OCI-LY7 (cell line): ENCODE measurements around the gene NKX6-2. TPM values are rescaled to one million over a fixed set of nuclear protein-coding genes. Genes with fewer than 3 reads are reported as not detected.

Experiments used
- BruUV-seq: library from RNA; stranded (reverse); fragments of 400-500 nt; replicated peaks from 2 replicates; lab custom pipeline; 2021; lab: Mats Ljungman, UMichigan
- CTCF ChIA-PET: fragments of 300-600 bp; sonication (Branson Sonifier 250); formaldehyde crosslinking; loops from one replicate; lab custom pipeline; 2022; ENCODE audit warnings: antibody characterized with exemption; ENCODE audit not compliant: unreplicated experiment; lab: Charles Lee
- POLR2A ChIA-PET: fragments of 300-600 bp; sonication (Branson Sonifier 250); formaldehyde crosslinking; loops from one replicate; lab custom pipeline; 2022; ENCODE audit warnings: antibody characterized with exemption; lab: Charles Lee
- DNase-seq: peaks from one replicate; pipeline ENCODE4 v3.0.0-alpha.2; 2015; ENCODE audit warnings: low spot score
- H2AFZ ChIP-seq: fragments of 200-600 bp; sonication (generic), shearing (Covaris generic); 2 replicates; pipeline ENCODE4 v1.6.1; 2014; ENCODE audit warnings: mild to moderate bottlenecking, antibody characterized with exemption, low read length, moderate library complexity
- H3K27ac ChIP-seq: fragments of 200-600 bp; sonication (generic); 2 replicates; pipeline ENCODE4 v1.5.1; 2014; ENCODE audit warnings: mixed run types, low read depth, mild to moderate bottlenecking, moderate library complexity, low read length, inconsistent platforms; ENCODE audit not compliant: poor library complexity, severe bottlenecking
- H3K36me3 ChIP-seq: fragments of 200-600 bp; sonication (generic); 2 replicates; pipeline ENCODE4 v1.6.1; 2014; ENCODE audit warnings: mild to moderate bottlenecking, antibody characterized with exemption, low read length, moderate library complexity, mixed read lengths; ENCODE audit not compliant: insufficient read depth
- H3K4me1 ChIP-seq: fragments of 200-600 bp; sonication (generic); 2 replicates; pipeline ENCODE4 v1.5.1; 2014; ENCODE audit warnings: mild to moderate bottlenecking, low read length; ENCODE audit not compliant: insufficient read depth, poor library complexity, severe bottlenecking
- H3K4me2 ChIP-seq: fragments of 200-600 bp; sonication (generic); 2 replicates; pipeline ENCODE4 v1.6.1; 2014; ENCODE audit warnings: mild to moderate bottlenecking, low read length
- H3K4me3 ChIP-seq: fragments of 200-600 bp; sonication (generic); 2 replicates; pipeline ENCODE4 v1.5.1; 2014; ENCODE audit warnings: mild to moderate bottlenecking, low read depth, low read length; ENCODE audit not compliant: poor library complexity, severe bottlenecking
- H3K79me2 ChIP-seq: fragments of 200-600 bp; sonication (generic); 2 replicates; pipeline ENCODE4 v1.6.1; 2016; ENCODE audit warnings: low read depth, mild to moderate bottlenecking, low read length, moderate library complexity, mixed read lengths; ENCODE audit not compliant: insufficient read depth
- H3K9me2 ChIP-seq: fragments of 200-600 bp; sonication (generic); 2 replicates; pipeline ENCODE4 v1.6.1; 2016; ENCODE audit warnings: mild to moderate bottlenecking, low read length, mixed read lengths; ENCODE audit not compliant: insufficient read depth
- H3K9me3 ChIP-seq: fragments of 200-600 bp; sonication (generic); 2 replicates; pipeline ENCODE4 v1.6.1; 2014; ENCODE audit warnings: mild to moderate bottlenecking, mixed run types, low read length, mixed read lengths
- H4K20me1 ChIP-seq: fragments of 200-600 bp; sonication (generic); 2 replicates; pipeline ENCODE4 v1.6.1; 2014; ENCODE audit warnings: mild to moderate bottlenecking, antibody characterized with exemption, low read length, moderate library complexity, mixed read lengths; ENCODE audit not compliant: insufficient read depth
- CTCF ChIP-seq: fragments of 200-600 bp; sonication (generic); conservative IDR thresholded peaks from 2 replicates; pipeline ENCODE4 v1.5.1; 2014; ENCODE audit warnings: mild to moderate bottlenecking, antibody characterized with exemption, low read length, moderate library complexity, mixed read lengths
- EZH2phosphoT487 ChIP-seq: fragments of 200-600 bp; sonication (generic); IDR thresholded peaks from 2 replicates; pipeline ENCODE4 v1.6.1; 2018; ENCODE audit warnings: low read depth, borderline replicate concordance, mild to moderate bottlenecking, mixed run types, antibody characterized with exemption, low read length, moderate library complexity, mixed read lengths
- intact Hi-C: fragments of 100-400 bp; cut with micrococcal nuclease; formaldehyde crosslinking; loops from one replicate; pipeline ENCODE4 v1.10.0; 2022; ENCODE audit not compliant: unreplicated experiment
- total RNA-seq, 2 experiments: library from RNA; depleted of rRNA in 1 of 2; stranded (reverse); fragments of >200 nt in 1 of 2; shearing (Covaris generic) in 1 of 2; gene quantifications; 2 replicates each; pipeline ENCODE4 v1.2.3, GENCODE V29; 2014 to 2022

NKX6-2 gene
- total RNA-seq, 2 experiments from 2014 or later: not detected

- ChIA-PET CTCF (no interaction called here), POLR2A (no interaction called here)
- intact Hi-C loops: no loop called here
- H3K4me3 ChIP-seq: no peak overlapping the region
- no peaks in the 10 kb centered on the region for H3K9me2 ChIP-seq
- H3K79me2 ChIP-seq: no peaks in the 10 kb centered on the region
- DNase-seq: no peak
- no peaks in the 10 kb centered on the region for H3K4me1 ChIP-seq
- no peaks in the 10 kb centered on the region for H3K36me3 ChIP-seq
- BruUV-seq: no TSS peak
- no peak overlapping the region for H3K27ac ChIP-seq
- H2AFZ ChIP-seq: no peak overlapping the region
- no peak overlapping the region for H3K4me2 ChIP-seq
- no peaks in the 10 kb centered on the region for H3K9me3 ChIP-seq
- no peak for TF ChIP-seq CTCF
- TF ChIP-seq EZH2phosphoT487: no peak
- H4K20me1 ChIP-seq: no peaks in the 10 kb centered on the region
Measured at GRCh38 chr10:132746801-132747625, 38.9 kb downstream of the NKX6-2 start.

GRCh38 chr10:132746386-132746785, 39.6 kb downstream of the NKX6-2 start:
- no peaks in the 10 kb centered on the region for H3K9me2 ChIP-seq
- ChIA-PET POLR2A (no interaction called here), CTCF (no interaction called here)
- H3K27ac ChIP-seq: no peak overlapping the region
- no peak overlapping the region for H2AFZ ChIP-seq
- no peaks in the 10 kb centered on the region for H3K4me1 ChIP-seq
- H4K20me1 ChIP-seq: no peaks in the 10 kb centered on the region
- no peaks in the 10 kb centered on the region for H3K9me3 ChIP-seq
- TF ChIP-seq CTCF (no peak), EZH2phosphoT487 (no peak)
- no TSS peak for BruUV-seq
- no peaks in the 10 kb centered on the region for H3K36me3 ChIP-seq
- no peak overlapping the region for H3K4me2 ChIP-seq
- no peak overlapping the region for H3K4me3 ChIP-seq
- no peak for DNase-seq
- intact Hi-C loops: no loop called here
- no peaks in the 10 kb centered on the region for H3K79me2 ChIP-seq

GRCh38 chr10:132745971-132746370, 40.0 kb downstream of the NKX6-2 start:
- Histone ChIP-seq H3K9me3 (no peaks in the 10 kb centered on the region), H3K4me1 (no peaks in the 10 kb centered on the region), H3K4me3 (no peak overlapping the region), H3K79me2 (no peaks in the 10 kb centered on the region), H4K20me1 (no peaks in the 10 kb centered on the region), H2AFZ (no peak overlapping the region), H3K4me2 (no peak overlapping the region), H3K9me2 (no peaks in the 10 kb centered on the region), H3K27ac (no peak overlapping the region), H3K36me3 (no peaks in the 10 kb centered on the region)
- BruUV-seq: no TSS peak
- POLR2A ChIA-PET: no interaction called here
- DNase-seq: no peak
- CTCF ChIA-PET: no interaction called here
- TF ChIP-seq EZH2phosphoT487: no peak
- TF ChIP-seq CTCF: no peak
- intact Hi-C loops: no loop called here
